Neural progenitor cell (in vitro differentiated cells): ENCODE measurements around the gene FAM98C. TPM values are rescaled to one million over a fixed set of nuclear protein-coding genes. Genes with fewer than 3 reads are reported as not detected.

Experiments used
- DNase-seq: peaks from one replicate; pipeline ENCODE4 v3.0.0-alpha.2; 2016; ENCODE audit warnings: low spot score
- H2AFZ ChIP-seq: fragments of 200-600 bp; sonication (generic); replicated peaks from 2 replicates; pipeline ENCODE4 v1.6.1; 2016; ENCODE audit warnings: antibody characterized with exemption
- H3F3A ChIP-seq: fragments of 200-600 bp; sonication (generic); 2 replicates; pipeline ENCODE4 v1.6.1; 2016; ENCODE audit warnings: antibody characterized with exemption, low read depth
- H3K27ac ChIP-seq: fragments of 200-600 bp; sonication (generic); 2 replicates; pipeline ENCODE4 v1.5.1; 2016; ENCODE audit warnings: mild to moderate bottlenecking
- H3K27me3 ChIP-seq: fragments of 200-600 bp; sonication (generic); 2 replicates; pipeline ENCODE4 v1.6.1; 2016; ENCODE audit warnings: mild to moderate bottlenecking, moderate library complexity
- H3K36me3 ChIP-seq: fragments of 200-600 bp; sonication (generic); 2 replicates; pipeline ENCODE4 v1.5.1; 2016
- H3K4me1 ChIP-seq: fragments of 200-600 bp; sonication (generic); 2 replicates; pipeline ENCODE4 v1.6.1; 2016; ENCODE audit warnings: mixed run types
- H3K4me2 ChIP-seq: fragments of 200-600 bp; sonication (generic); 2 replicates; pipeline ENCODE4 v1.6.1; 2016
- H3K4me3 ChIP-seq: fragments of 200-600 bp; sonication (generic); 2 replicates; pipeline ENCODE4 v1.5.1; 2016
- H3K79me2 ChIP-seq: fragments of 200-600 bp; sonication (generic); 2 replicates; pipeline ENCODE4 v1.6.1; 2016; ENCODE audit warnings: low read depth
- H3K9ac ChIP-seq: fragments of 200-600 bp; sonication (generic); 2 replicates; pipeline ENCODE4 v1.6.1; 2016
- H3K9me3 ChIP-seq: fragments of 200-600 bp; sonication (generic); 2 replicates; pipeline ENCODE4 v1.5.1; 2016; ENCODE audit warnings: low read depth
- H4K20me1 ChIP-seq: fragments of 200-600 bp; sonication (generic); 2 replicates; pipeline ENCODE4 v1.6.1; 2016; ENCODE audit warnings: low read depth
- H3K27ac Mint-ChIP-seq: 3 replicates; pipeline ENCODE4 v1.8.0; 2021; ENCODE audit warnings: mixed read lengths
- H3K27me3 Mint-ChIP-seq: 2 replicates; pipeline ENCODE4 v1.8.0; 2022; ENCODE audit warnings: low read depth, mild to moderate bottlenecking, inconsistent platforms, moderate library complexity, mixed read lengths; ENCODE audit not compliant: insufficient read depth
- H3K36me3 Mint-ChIP-seq: 3 replicates; pipeline ENCODE4 v1.8.0; 2021; ENCODE audit warnings: mixed read lengths
- H3K4me1 Mint-ChIP-seq: 3 replicates; pipeline ENCODE4 v1.8.0; 2021; ENCODE audit warnings: mixed read lengths
- H3K4me3 Mint-ChIP-seq: 3 replicates; pipeline ENCODE4 v1.8.0; 2021; ENCODE audit warnings: mild to moderate bottlenecking, moderate library complexity, mixed read lengths
- H3K9me3 Mint-ChIP-seq: 3 replicates; pipeline ENCODE4 v1.8.0; 2020; ENCODE audit warnings: mixed read lengths
- EZH2 ChIP-seq: fragments of 200-600 bp; sonication (generic); IDR thresholded peaks from 2 replicates; pipeline ENCODE4 v1.6.1; 2017; ENCODE audit warnings: antibody characterized with exemption, mild to moderate bottlenecking, moderate library complexity
- EZH2phosphoT487 ChIP-seq: fragments of 200-600 bp; sonication (generic); IDR thresholded peaks from 2 replicates; pipeline ENCODE4 v1.6.1; 2017; ENCODE audit warnings: antibody characterized with exemption
- total RNA-seq: library from RNA; depleted of rRNA; stranded (reverse); fragments of >200 nt; gene quantifications from 2 replicates; pipeline ENCODE4 v1.2.3, GENCODE V29; 2015; ENCODE audit warnings: low replicate concordance
- TF ChIP-seq, protein P1 (sequence below): fragments of 200-600 bp; sonication (generic); IDR thresholded peaks from 2 replicates; pipeline ENCODE4 v1.5.1; 2017; ENCODE audit warnings: antibody characterized with exemption, mild to moderate bottlenecking

The FAM98C gene
- total RNA-seq: 3.5 and 13.2 TPM in 2 replicates

- TF ChIP-seq, protein P1, sequence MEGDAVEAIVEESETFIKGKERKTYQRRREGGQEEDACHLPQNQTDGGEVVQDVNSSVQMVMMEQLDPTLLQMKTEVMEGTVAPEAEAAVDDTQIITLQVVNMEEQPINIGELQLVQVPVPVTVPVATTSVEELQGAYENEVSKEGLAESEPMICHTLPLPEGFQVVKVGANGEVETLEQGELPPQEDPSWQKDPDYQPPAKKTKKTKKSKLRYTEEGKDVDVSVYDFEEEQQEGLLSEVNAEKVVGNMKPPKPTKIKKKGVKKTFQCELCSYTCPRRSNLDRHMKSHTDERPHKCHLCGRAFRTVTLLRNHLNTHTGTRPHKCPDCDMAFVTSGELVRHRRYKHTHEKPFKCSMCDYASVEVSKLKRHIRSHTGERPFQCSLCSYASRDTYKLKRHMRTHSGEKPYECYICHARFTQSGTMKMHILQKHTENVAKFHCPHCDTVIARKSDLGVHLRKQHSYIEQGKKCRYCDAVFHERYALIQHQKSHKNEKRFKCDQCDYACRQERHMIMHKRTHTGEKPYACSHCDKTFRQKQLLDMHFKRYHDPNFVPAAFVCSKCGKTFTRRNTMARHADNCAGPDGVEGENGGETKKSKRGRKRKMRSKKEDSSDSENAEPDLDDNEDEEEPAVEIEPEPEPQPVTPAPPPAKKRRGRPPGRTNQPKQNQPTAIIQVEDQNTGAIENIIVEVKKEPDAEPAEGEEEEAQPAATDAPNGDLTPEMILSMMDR: peak; percentile 92
- TF ChIP-seq EZH2phosphoT487: no peak
- peak; percentile 57 for TF ChIP-seq EZH2
- Histone ChIP-seq H3K27ac (no peak within 1 kb of the TSS), H3K4me1 (no peaks in the 10 kb centered on the region), H3K4me2 (peak within 1 kb of the TSS; percentile 93), H2AFZ (peak within 1 kb of the TSS; percentile 99), H4K20me1 (no peaks in the 10 kb centered on the region), H3K4me3 (peak within 1 kb of the TSS; percentile 72), H3K27me3 (peaks cover 44% of the 10 kb centered on the region), H3K36me3 (no peaks in the 10 kb centered on the region), H3K9ac (no peak within 1 kb of the TSS), H3K79me2 (no peaks in the 10 kb centered on the region), H3F3A (peaks cover 10% of the 10 kb centered on the region), H3K9me3 (no peaks in the 10 kb centered on the region)
- DNase-seq: peak; percentile 99
- Mint-ChIP-seq H3K9me3 (no peaks in the 10 kb centered on the region), H3K36me3 (peaks cover 3% of the 10 kb centered on the region), H3K27me3 (peaks cover 12% of the 10 kb centered on the region), H3K4me3 (peak within 1 kb of the TSS; percentile 89), H3K27ac (no peak within 1 kb of the TSS), H3K4me1 (peaks cover 3% of the 10 kb centered on the region)
These were observed at the start of gene FAM98C for GRCh38 chr19:38402967-38403674. TSS of gene FAM98C (plus strand) at chr19:38403093. CDS start at chr19:38403154, 61 bp downstream.

DNA sequence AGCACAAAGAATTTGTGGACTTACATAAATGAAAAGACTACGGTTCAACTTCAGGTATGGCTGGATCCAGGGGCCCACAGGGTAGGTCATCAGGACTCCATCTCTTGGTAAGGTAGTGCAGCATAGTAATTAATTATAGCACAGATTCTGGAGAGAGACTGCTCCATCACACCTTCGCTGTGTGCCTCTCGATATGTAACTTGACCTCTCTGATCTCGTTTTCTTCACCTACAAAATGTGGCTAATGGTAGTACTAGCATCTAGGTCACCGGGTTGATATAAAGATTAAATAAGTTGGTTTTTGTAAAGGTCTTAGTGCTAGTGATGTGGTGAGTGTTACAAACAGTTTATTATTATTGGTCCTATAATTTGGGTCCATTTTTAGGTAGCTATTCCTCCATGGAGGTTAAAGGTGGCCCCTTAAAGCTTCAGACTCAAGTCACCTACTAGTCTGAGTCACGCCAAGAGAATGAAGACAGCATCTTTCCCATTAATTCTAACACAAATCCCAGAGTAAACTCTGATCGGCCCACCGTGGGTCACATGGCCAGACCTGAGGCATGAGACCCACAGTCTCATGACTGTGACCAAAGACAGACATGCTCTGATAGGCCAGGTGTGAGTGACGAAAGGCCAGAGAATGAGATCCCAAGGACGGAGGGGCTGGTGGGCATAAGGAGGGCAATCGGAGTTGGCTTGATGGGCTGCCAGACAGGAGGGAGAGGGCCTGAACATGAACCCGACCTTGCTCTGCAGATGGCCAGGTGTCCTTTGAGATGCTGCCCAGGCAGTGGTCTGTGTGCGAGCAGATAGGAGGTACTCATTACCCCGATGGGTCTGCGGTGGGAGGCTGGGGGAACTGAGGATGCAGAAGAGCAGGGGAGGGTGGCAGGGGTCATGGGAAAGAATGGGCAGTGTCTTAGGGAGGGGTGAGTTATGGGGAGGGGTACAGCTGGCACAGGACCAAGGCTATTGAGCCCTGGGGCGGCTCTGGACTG lies 46.9 kb upstream of the FAM98C start:
- no peak overlapping the region for H3K4me2 ChIP-seq
- peaks cover 3% of the 10 kb centered on the region for H3K9me3 Mint-ChIP-seq
- no peak for DNase-seq
- H3K4me1 ChIP-seq: peaks cover under 1% of the 10 kb centered on the region
- H3K27me3 ChIP-seq: peaks cover 51% of the 10 kb centered on the region
- no peaks in the 10 kb centered on the region for H4K20me1 ChIP-seq
- no peak overlapping the region for H3K4me3 Mint-ChIP-seq
- peaks cover 20% of the 10 kb centered on the region for H3K4me1 Mint-ChIP-seq
- no peaks in the 10 kb centered on the region for H3K36me3 Mint-ChIP-seq
- no peak overlapping the region for H3K27ac ChIP-seq
- no peak overlapping the region for H2AFZ ChIP-seq
- no peak overlapping the region for H3K27ac Mint-ChIP-seq
- no peaks in the 10 kb centered on the region for H3K9me3 ChIP-seq
- peaks cover 30% of the 10 kb centered on the region for H3K27me3 Mint-ChIP-seq
- TF ChIP-seq, protein P1: no peak
- no peak for TF ChIP-seq EZH2
- no peak for TF ChIP-seq EZH2phosphoT487
- H3K4me3 ChIP-seq: no peak overlapping the region
- H3K36me3 ChIP-seq: no peaks in the 10 kb centered on the region
- no peak overlapping the region for H3K9ac ChIP-seq
- no peaks in the 10 kb centered on the region for H3K79me2 ChIP-seq
- peaks cover 3% of the 10 kb centered on the region for H3F3A ChIP-seq

- Mint-ChIP-seq H3K4me1 (peaks cover 21% of the 10 kb centered on the region), H3K9me3 (peaks cover 3% of the 10 kb centered on the region), H3K27ac (no peak overlapping the region), H3K4me3 (no peak overlapping the region), H3K36me3 (no peaks in the 10 kb centered on the region), H3K27me3 (peaks cover 29% of the 10 kb centered on the region)
- peaks cover 3% of the 10 kb centered on the region for H3K4me1 ChIP-seq
- H3K4me3 ChIP-seq: no peak overlapping the region
- TF ChIP-seq, protein P1: no peak
- no peak for TF ChIP-seq EZH2phosphoT487
- TF ChIP-seq EZH2: no peak
- H3K79me2 ChIP-seq: no peaks in the 10 kb centered on the region
- no peak for DNase-seq
- H3K27ac ChIP-seq: no peak overlapping the region
- H3K9ac ChIP-seq: no peak overlapping the region
- H3K9me3 ChIP-seq: no peaks in the 10 kb centered on the region
- no peak overlapping the region for H3K4me2 ChIP-seq
- no peak overlapping the region for H2AFZ ChIP-seq
- no peaks in the 10 kb centered on the region for H3K36me3 ChIP-seq
- H4K20me1 ChIP-seq: no peaks in the 10 kb centered on the region
- peaks cover 22% of the 10 kb centered on the region for H3F3A ChIP-seq
- peaks cover 57% of the 10 kb centered on the region for H3K27me3 ChIP-seq
These were observed 44.8 kb upstream of the FAM98C start for GRCh38 chr19:38358071-38358470.
